Lung (tissue), 12 donors: ENCODE data around the gene GLI2. TPM values are rescaled to one million over a fixed set of nuclear protein-coding genes. Genes with fewer than 3 reads are reported as not detected.

Experiments used
- ATAC-seq: fragments of 200-7000 bp; cut with Tn5 transposase; one replicate; pipeline ENCODE4 v1.9.1; 2020; ENCODE audit warnings: moderate number of reproducible peaks; ENCODE audit not compliant: insufficient read depth, low FRiP score
- DNase-seq, 3 donors: peaks; one replicate each; pipeline ENCODE4 v3.0.0-alpha.2; 2013 to 2017
- H3K27ac ChIP-seq, 2 donors: one replicate each; pipeline ENCODE4 v1.5.1; 2013; ENCODE audit warnings: mild to moderate bottlenecking in 2 of 2, moderate library complexity in 2 of 2, control low read depth in 1 of 2, inconsistent platforms in 1 of 2, low read depth in 1 of 2, low read length in 1 of 2
- H3K27me3 ChIP-seq, 3 donors: one replicate each; pipeline ENCODE4 v1.5.1; 2013; ENCODE audit warnings: low read length in 2 of 3; ENCODE audit not compliant: control insufficient read depth in 3 of 3, insufficient read depth in 3 of 3
- H3K36me3 ChIP-seq, 4 donors: one replicate each; pipeline ENCODE4 v1.5.1; 2013; ENCODE audit warnings: low read length in 4 of 4, mild to moderate bottlenecking in 1 of 4, moderate library complexity in 1 of 4; ENCODE audit not compliant: control insufficient read depth in 4 of 4, insufficient read depth in 4 of 4
- H3K4me1 ChIP-seq, 5 donors: one replicate each; pipeline ENCODE4 v1.5.1; 2013; ENCODE audit warnings: low read length in 5 of 5, mild to moderate bottlenecking in 2 of 5, moderate library complexity in 1 of 5; ENCODE audit not compliant: control insufficient read depth in 5 of 5, insufficient read depth in 5 of 5
- H3K4me3 ChIP-seq: one replicate; pipeline ENCODE4 v1.5.1; 2013; ENCODE audit warnings: mild to moderate bottlenecking, control low read depth, moderate library complexity
- H3K9ac ChIP-seq, 2 donors: one replicate each; pipeline ENCODE4 v1.5.1; 2013; ENCODE audit warnings: low read length in 2 of 2, control low read depth in 1 of 2; ENCODE audit not compliant: insufficient read depth in 1 of 2
- H3K9me3 ChIP-seq, 4 donors: one replicate each; pipeline ENCODE4 v1.5.1; 2013; ENCODE audit warnings: low read length in 3 of 4, mild to moderate bottlenecking in 1 of 4, moderate library complexity in 1 of 4; ENCODE audit not compliant: control insufficient read depth in 4 of 4, insufficient read depth in 3 of 4
- CTCF ChIP-seq: IDR thresholded peaks from 2 replicates; pipeline ENCODE4 v1.5.1; 2012; ENCODE audit warnings: mild to moderate bottlenecking; ENCODE audit errors: control extremely low read depth, extremely low read depth
- WGBS, 2 donors: extraction: QIAGEN DNeasy Blood & Tissue Kit; methylation state at CpG; one replicate each; pipeline ENCODE4 v1.1.7; 2013; 5-methylcytosine and 5-hydroxymethylcytosine counted together
- polyA plus RNA-seq, 2 donors: library from polyadenylated mRNA; stranded (reverse); fragments of 200-250 nt; gene quantifications; one replicate each; pipeline ENCODE4 v1.2.1, GENCODE V29; 2013
- total RNA-seq, 2 donors: library from RNA; depleted of rRNA in 1 of 2; stranded (reverse); fragments of >200 nt in 1 of 2; gene quantifications; one replicate each; pipeline ENCODE4 v1.2.1, GENCODE V29; 2014 to 2021
- donor health status: control.
- donor health status: control.
- donor health status: Bipolar disorder and iron deficiency.
- donor health status: healthy.
- donor health status: DM: yes; HTN: yes; CAD: no.

Gene GLI2
- total and polyA plus RNA-seq, 4 donors = 1.1 to 9.2 (median 3.5) TPM

DNA sequence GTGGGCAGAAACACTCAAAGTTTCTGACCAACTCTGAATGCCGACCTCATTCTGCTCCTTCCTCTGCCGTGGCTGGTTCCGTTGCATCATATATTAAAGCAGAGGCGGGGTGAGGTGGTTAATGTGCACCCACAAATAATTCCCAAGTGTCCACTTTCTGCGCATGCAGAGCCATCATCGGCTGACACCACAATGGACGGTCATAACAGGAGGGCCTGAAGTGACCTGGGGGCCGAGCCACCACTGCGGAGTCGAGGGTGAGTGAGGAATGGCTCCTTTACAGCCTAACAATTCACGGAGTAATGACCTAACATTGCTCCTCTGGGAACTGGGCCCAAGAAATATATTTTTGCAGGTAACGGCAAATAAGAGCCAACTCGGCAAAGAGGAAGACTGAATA is 32.9 kb upstream of the GLI2 start:
- no peaks in the 10 kb centered on the region for H3K36me3 ChIP-seq
- H3K27me3 ChIP-seq = peaks cover 0 to 22% (median 0%) of the 10 kb centered on the region in 3 donors
- H3K4me3 ChIP-seq = no peak overlapping the region
- 81 to 83% methylated on average over 13 of the region's 13 CpGs for WGBS, 2 donors
- no peak for DNase-seq
- H3K27ac ChIP-seq = no peak overlapping the region
- no peak for TF ChIP-seq CTCF
- peaks cover 0 to 9% (median 0%) of the 10 kb centered on the region in 5 donors for H3K4me1 ChIP-seq
- no peak for ATAC-seq
- H3K9me3 ChIP-seq = no peaks in the 10 kb centered on the region
- H3K9ac ChIP-seq = no peak overlapping the region

DNA sequence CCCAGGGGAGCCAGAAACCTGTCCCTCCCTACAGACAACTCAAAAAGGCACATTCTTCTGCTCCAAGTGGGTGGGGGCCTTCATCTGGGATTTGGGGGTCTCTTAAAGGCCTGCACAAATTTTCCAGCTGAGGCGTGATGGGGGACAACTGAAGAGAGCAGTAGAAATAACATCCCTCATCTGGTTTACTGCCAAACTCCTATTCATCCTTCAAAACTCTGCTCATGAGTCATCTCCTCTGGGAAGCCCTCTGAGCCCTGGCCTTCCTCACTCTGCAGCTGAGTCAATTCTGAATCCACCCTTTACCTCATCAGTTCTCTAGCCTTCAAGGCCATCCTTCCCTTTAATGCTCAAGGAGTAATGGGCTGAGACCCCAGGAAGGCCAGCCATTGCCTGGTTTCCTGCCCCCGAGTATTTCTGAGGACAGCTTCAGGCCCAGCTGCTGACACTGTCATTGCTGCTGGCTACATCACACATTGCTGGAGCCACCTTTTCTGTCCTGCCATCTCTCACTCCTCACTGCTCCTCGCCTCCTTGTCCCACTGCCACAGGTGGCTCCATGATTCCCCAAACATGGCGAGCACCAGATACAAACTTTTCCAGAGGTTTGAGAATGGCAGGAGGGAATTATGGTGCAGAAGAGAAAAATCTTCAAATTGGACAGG is 32.2 kb upstream of the GLI2 start:
- Histone ChIP-seq H3K9me3 (no peaks in the 10 kb centered on the region), H3K36me3 (no peaks in the 10 kb centered on the region), H3K27ac (no peak overlapping the region), H3K27me3 (peaks cover 0 to 25% (median 0%) of the 10 kb centered on the region in 3 donors), H3K4me1 (peaks cover 0 to 9% (median 0%) of the 10 kb centered on the region in 5 donors), H3K4me3 (no peak overlapping the region), H3K9ac (no peak overlapping the region)
- TF ChIP-seq CTCF = no peak
- whole genome bisulfite sequencing, 2 donors = 83 to 84% methylated on average over 4 of the region's 4 CpGs
- DNase-seq = no peak
- no peak for ATAC-seq

DNA sequence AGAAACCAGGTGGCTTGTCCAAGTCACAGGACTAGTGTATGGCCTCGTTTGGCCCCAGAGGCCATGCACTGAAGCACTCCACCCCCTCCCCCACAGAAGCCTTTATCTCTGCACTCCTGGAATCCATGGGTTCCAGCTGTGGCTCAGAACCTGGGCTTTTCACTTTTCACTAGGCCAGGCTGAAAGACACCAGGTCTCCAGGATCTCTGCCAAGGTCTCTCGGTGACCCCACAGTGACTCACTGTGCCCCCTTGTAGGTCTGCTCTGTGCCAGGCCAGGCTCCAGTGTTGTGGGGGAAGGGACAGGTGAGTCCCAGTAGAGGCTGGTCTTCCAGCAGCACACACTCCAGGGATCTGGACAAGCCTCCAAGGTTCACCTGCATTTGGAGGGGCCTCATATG is 31.0 kb upstream of the GLI2 start:
- H3K27ac ChIP-seq = no peak overlapping the region
- no peaks in the 10 kb centered on the region for H3K9me3 ChIP-seq
- 63 to 79% methylated on average over 2 of the region's 2 CpGs for WGBS, 2 donors
- DNase-seq (no peak), ATAC-seq (no peak)
- peaks cover 0 to 9% (median 0%) of the 10 kb centered on the region in 5 donors for H3K4me1 ChIP-seq
- H3K36me3 ChIP-seq = no peaks in the 10 kb centered on the region
- H3K4me3 ChIP-seq = no peak overlapping the region
- H3K9ac ChIP-seq = no peak overlapping the region
- peaks cover 0 to 29% (median 0%) of the 10 kb centered on the region in 3 donors for H3K27me3 ChIP-seq
- TF ChIP-seq CTCF = no peak

- Histone ChIP-seq H3K27ac (no peak overlapping the region), H3K27me3 (peaks cover 0 to 32% (median 0%) of the 10 kb centered on the region in 3 donors), H3K9ac (no peak overlapping the region), H3K4me3 (no peak overlapping the region), H3K4me1 (peaks cover 0 to 10% (median 0%) of the 10 kb centered on the region in 5 donors), H3K36me3 (no peaks in the 10 kb centered on the region), H3K9me3 (no peaks in the 10 kb centered on the region)
- ATAC-seq = no peak
- DNase-seq = no peak
- 81 to 87% methylated on average over 3 of the region's 3 CpGs for WGBS, 2 donors
- no peak for TF ChIP-seq CTCF
These were observed 27.9 kb upstream of the GLI2 start for GRCh38 chr2:120707816-120708215.
